GM12874 (cell line): ENCODE measurements around the gene TBP.

Experiments
- CTCF ChIP-seq: IDR thresholded peaks from 2 replicates; pipeline ENCODE4 v1.5.1; 2011; ENCODE audit warnings: low read depth, mild to moderate bottlenecking, control low read depth, low read length, moderate library complexity; ENCODE audit not compliant: insufficient read depth

Gene TBP

GRCh38 chr6:170578909-170579308 is 24.7 kb downstream of the TBP start:
- TF ChIP-seq CTCF: no peak

GRCh38 chr6:170583756-170584180 is 29.6 kb downstream of the TBP start:
- TF ChIP-seq CTCF: no peak

- no peak for TF ChIP-seq CTCF
These were observed 30.2 kb downstream of the TBP start, which contains the start of gene PDCD2 for GRCh38 chr6:170584181-170584953. Gene PDCD2, minus strand, starts transcription at chr6:170584637. Its CDS starts 56 bp downstream, at chr6:170584581.

GRCh38 chr6:170584954-170585498 is 30.9 kb downstream of the TBP start:
- TF ChIP-seq CTCF: no peak

- TF ChIP-seq CTCF: no peak
These were observed 36.6 kb downstream of the TBP start for GRCh38 chr6:170590725-170591124.

GRCh38 chr6:170596426-170596825 is 42.3 kb downstream of the TBP start:
- no peak for TF ChIP-seq CTCF

- TF ChIP-seq CTCF: no peak
These were observed 43.1 kb downstream of the TBP start for GRCh38 chr6:170597278-170597677.
